Measurements from ENCODE around the gene PCSK2. TPM values are rescaled to one million over a fixed set of nuclear protein-coding genes. Genes with fewer than 3 reads are reported as not detected.

PCSK2 gene
- polyA plus RNA-seq, 1 experiment = not detected

DNA sequence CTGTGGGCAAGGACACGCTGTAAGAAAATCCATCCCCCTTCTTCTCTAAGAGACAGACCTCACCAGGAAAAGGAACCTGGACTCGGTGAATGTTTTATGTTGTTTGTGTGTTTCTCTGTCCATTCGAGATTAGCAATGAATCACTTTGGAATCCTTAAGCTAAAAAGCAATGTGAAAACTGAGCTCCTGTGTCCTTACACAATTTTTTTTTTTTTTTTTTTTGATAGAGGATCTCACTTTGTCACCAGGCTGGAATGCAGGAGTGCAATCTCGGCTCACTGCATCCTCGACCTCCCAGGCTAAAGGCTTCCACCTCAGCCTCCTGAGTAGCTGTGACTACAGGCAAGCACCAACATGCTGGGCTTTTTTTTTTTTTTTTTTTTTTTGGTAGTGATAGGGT is 272.2 kb downstream of the PCSK2 start:
- no peak overlapping the region for H3K27ac ChIP-seq (ENCODE audit: low read depth, low read length)
- no peak overlapping the region for H3K4me3 ChIP-seq (ENCODE audit: low read depth, low read length)
- POLR2A ChIA-PET = interaction anchor here (0.6 to 0.7 kb wide), 4 partner anchors 8 to 1008 kb away, joined by 3 to 8 read pairs (median 4); no protein-coding TSS in a partner anchor
- peaks cover 20% of the 10 kb centered on the region for H3K27me3 ChIP-seq (ENCODE audit: control insufficient read depth, insufficient read depth, low read length)
- CTCF ChIA-PET = interaction anchor here (0.6 to 1.8 kb wide), 4 partner anchors 423 to 777 kb away, joined by 3 to 5 read pairs (median 4); no protein-coding TSS in a partner anchor
- DNase-seq (ENCODE audit: low read depth, low spot score) = no peak
- H3K9me3 ChIP-seq (ENCODE audit: control insufficient read depth, insufficient read depth, low read length) = no peaks in the 10 kb centered on the region
- TF ChIP-seq, protein P1, sequence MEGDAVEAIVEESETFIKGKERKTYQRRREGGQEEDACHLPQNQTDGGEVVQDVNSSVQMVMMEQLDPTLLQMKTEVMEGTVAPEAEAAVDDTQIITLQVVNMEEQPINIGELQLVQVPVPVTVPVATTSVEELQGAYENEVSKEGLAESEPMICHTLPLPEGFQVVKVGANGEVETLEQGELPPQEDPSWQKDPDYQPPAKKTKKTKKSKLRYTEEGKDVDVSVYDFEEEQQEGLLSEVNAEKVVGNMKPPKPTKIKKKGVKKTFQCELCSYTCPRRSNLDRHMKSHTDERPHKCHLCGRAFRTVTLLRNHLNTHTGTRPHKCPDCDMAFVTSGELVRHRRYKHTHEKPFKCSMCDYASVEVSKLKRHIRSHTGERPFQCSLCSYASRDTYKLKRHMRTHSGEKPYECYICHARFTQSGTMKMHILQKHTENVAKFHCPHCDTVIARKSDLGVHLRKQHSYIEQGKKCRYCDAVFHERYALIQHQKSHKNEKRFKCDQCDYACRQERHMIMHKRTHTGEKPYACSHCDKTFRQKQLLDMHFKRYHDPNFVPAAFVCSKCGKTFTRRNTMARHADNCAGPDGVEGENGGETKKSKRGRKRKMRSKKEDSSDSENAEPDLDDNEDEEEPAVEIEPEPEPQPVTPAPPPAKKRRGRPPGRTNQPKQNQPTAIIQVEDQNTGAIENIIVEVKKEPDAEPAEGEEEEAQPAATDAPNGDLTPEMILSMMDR (IDR thresholded peaks at IDR 0.05; ENCODE audit: low read depth, low read length) = no peak

DNA sequence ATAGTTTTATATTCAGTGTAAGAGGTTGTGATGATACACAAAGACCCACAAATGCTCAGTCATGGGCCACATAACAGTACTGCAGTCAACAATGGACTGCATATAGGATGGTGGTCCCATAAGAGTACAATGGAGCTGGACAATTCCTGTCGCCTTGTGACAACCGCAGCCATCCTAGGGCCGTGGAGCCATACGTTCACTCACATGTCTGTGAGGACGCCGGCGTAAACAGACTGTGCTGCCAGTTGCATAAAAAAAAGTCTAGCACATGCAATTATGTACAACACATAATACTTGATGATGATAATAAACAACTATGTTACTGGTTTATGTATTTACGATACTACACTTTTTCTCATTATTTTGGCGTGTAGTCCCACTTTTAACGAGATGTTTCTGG is 273.4 kb downstream of the PCSK2 start:
- ChIA-PET POLR2A (no interaction called here), CTCF (no interaction called here)
- TF ChIP-seq, protein P1 (IDR thresholded peaks at IDR 0.05; ENCODE audit: low read depth, low read length) = no peak
- Histone ChIP-seq H3K27me3 (ENCODE audit: control insufficient read depth, insufficient read depth, low read length) (peaks cover 20% of the 10 kb centered on the region), H3K9me3 (ENCODE audit: control insufficient read depth, insufficient read depth, low read length) (no peaks in the 10 kb centered on the region), H3K27ac (ENCODE audit: low read depth, low read length) (no peak overlapping the region), H3K4me3 (ENCODE audit: low read depth, low read length) (no peak overlapping the region)
- DNase-seq (ENCODE audit: low read depth, low spot score) = no peak

DNA sequence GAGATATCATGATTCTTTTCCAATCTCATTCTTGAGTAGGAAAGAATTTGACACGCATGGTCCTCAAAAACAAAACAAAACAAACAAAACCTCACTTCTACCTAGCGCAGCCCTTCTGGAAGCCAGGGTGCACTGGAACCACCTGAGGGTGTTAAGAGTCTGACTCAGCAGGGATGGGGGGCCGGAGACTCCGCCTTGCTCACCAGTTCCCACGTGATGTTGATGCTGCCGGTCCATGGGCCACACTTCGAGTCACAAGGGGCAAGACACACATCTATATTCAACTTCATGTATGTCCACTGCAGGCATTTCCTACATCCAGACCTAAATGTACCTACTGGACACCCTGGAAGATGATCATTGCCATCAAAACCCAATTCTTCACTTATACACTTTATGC is 274.0 kb downstream of the PCSK2 start:
- Histone ChIP-seq H3K4me3 (ENCODE audit: low read depth, low read length) (no peak overlapping the region), H3K27me3 (ENCODE audit: control insufficient read depth, insufficient read depth, low read length) (peaks cover 17% of the 10 kb centered on the region), H3K9me3 (ENCODE audit: control insufficient read depth, insufficient read depth, low read length) (no peaks in the 10 kb centered on the region), H3K27ac (ENCODE audit: low read depth, low read length) (no peak overlapping the region)
- TF ChIP-seq, protein P1 (IDR thresholded peaks at IDR 0.05; ENCODE audit: low read depth, low read length) = no peak
- no peak for DNase-seq (ENCODE audit: low read depth, low spot score)
- CTCF ChIA-PET = no interaction called here
- POLR2A ChIA-PET = no interaction called here

DNA sequence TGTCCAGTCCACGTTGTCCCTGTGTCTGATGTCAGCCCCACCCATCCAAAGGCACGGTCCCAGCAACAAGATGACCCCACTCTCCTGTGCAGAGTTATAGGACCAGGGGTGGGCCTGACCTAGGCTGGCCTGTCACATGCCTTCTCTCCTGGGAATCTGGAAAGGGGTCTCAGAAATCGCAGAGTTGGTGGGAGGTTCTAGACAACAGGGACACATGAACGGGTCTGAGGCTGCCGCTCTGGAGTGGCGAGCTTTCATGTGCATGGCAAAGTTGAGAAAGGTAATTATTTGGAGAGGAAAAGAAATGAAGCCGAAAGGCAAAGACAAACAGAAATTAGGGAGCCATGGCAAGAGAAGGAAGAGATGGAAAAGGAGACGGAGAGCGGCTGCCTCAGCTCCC is 274.9 kb downstream of the PCSK2 start:
- Histone ChIP-seq H3K9me3 (ENCODE audit: control insufficient read depth, insufficient read depth, low read length) (no peaks in the 10 kb centered on the region; the same call in 1 of the 2 replicates), H3K27ac (ENCODE audit: low read depth, low read length) (no peak overlapping the region), H3K27me3 (ENCODE audit: control insufficient read depth, insufficient read depth, low read length) (peaks cover 10% of the 10 kb centered on the region), H3K4me3 (ENCODE audit: low read depth, low read length) (no peak overlapping the region)
- POLR2A ChIA-PET = no interaction called here
- DNase-seq (ENCODE audit: low read depth, low spot score) = no peak
- TF ChIP-seq, protein P1 (IDR thresholded peaks at IDR 0.05; ENCODE audit: low read depth, low read length) = no peak
- CTCF ChIA-PET = no interaction called here

DNA sequence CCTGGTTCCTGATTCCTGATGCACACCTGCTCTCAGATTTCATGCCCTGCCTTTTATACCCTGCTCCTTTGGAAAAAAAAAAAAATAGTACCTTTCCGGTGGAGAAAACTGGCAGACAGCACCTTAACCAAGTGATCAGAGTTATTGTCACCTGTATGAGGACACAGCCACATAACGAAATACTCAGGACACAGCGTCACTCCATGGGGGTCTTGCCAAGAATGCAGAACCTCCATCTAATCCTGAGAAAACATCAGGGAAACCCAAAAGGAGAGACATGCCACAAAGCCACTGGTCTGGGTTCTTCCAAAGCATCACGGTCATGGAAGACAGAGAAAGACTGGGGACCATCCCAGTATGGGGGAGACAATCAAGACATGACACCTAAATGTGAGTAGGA is 275.3 kb downstream of the PCSK2 start:
- CTCF ChIA-PET = no interaction called here

More for the DNA sequence above, 275.3 kb downstream of the PCSK2 start:
- Histone ChIP-seq H3K27ac (ENCODE audit: low read depth, low read length) (no peak overlapping the region), H3K9me3 (ENCODE audit: control insufficient read depth, insufficient read depth, low read length) (no peaks in the 10 kb centered on the region; the same call in 1 of the 2 replicates), H3K4me3 (ENCODE audit: low read depth, low read length) (no peak overlapping the region), H3K27me3 (ENCODE audit: control insufficient read depth, insufficient read depth, low read length) (peaks cover 7% of the 10 kb centered on the region)
- POLR2A ChIA-PET = no interaction called here
- TF ChIP-seq, protein P1 (IDR thresholded peaks at IDR 0.05; ENCODE audit: low read depth, low read length) = no peak
- no peak for DNase-seq (ENCODE audit: low read depth, low spot score)
